T-cell (primary cell): Measurements from ENCODE around the gene ITGAE. TPM values are rescaled to one million over a fixed set of nuclear protein-coding genes. Genes with fewer than 3 reads are reported as not detected.
"Not testable (repeated sequence)": the region's sequence is repeated elsewhere in the genome, so short reads cannot be mapped to it uniquely, and the experiment has no call there.

Experiments
- ATAC-seq, 4 experiments: fragments of 200-7000 bp in 3 of 4; fragments of 150-1000 bp in 1 of 4; cut with Tn5 transposase; replicated peaks in 1 of 4; 1 replicate in 3 of 4; 2 replicates in 1 of 4; pipeline ENCODE4 v1.10.0; 2021; ENCODE audit warnings: moderate library complexity in 3 of 4, mild to moderate bottlenecking in 2 of 4, moderate number of reproducible peaks in 1 of 4
- CTCF ChIA-PET, 2 donors: fragments of 300-600 bp; sonication (Branson Sonifier 250); formaldehyde crosslinking; loops; one replicate each; lab custom pipeline; 2022; ENCODE audit warnings: antibody characterized with exemption in 2 of 2; lab: Charles Lee
- POLR2A ChIA-PET, 2 donors: fragments of 300-600 bp; sonication (Branson Sonifier 250); formaldehyde crosslinking; loops; one replicate each; lab custom pipeline; 2022; ENCODE audit warnings: antibody characterized with exemption in 2 of 2; lab: Charles Lee
- DNase-seq, 35 experiments: peaks; one replicate each; pipeline versions ENCODE4 v3.0.0 to v3.0.0-alpha.2; 2013 to 2023
- H3K27ac ChIP-seq: one replicate; pipeline ENCODE4 v1.5.1; 2013; ENCODE audit warnings: low read length
- H3K27me3 ChIP-seq, 2 experiments: replicated peaks in 1 of 2; 1 replicate in 1 of 2; 2 replicates in 1 of 2; pipeline versions ENCODE4 v1.6.1 to v1.7.0; 2013; ENCODE audit warnings: low read length in 1 of 2, mixed read lengths in 1 of 2; ENCODE audit not compliant: control insufficient read depth in 2 of 2, insufficient read depth in 2 of 2; ENCODE audit errors: extremely low read depth in 1 of 2
- H3K36me3 ChIP-seq, 2 donors: 1 replicate in 1 of 2; 2 replicates in 1 of 2; pipeline versions ENCODE4 v1.6.1 to v1.7.0; 2013; ENCODE audit warnings: low read length in 1 of 2; ENCODE audit not compliant: control insufficient read depth in 2 of 2, insufficient read depth in 1 of 2; ENCODE audit errors: extremely low read depth in 1 of 2
- H3K4me1 ChIP-seq, 2 experiments: 1 replicate in 1 of 2; 2 replicates in 1 of 2; pipeline versions ENCODE4 v1.6.1 to v1.7.0; 2013; ENCODE audit warnings: low read length in 2 of 2, mixed read lengths in 1 of 2; ENCODE audit not compliant: insufficient read depth in 2 of 2, control insufficient read depth in 1 of 2; ENCODE audit errors: extremely low read depth in 1 of 2
- H3K4me3 ChIP-seq, 2 donors: 1 replicate in 1 of 2; 2 replicates in 1 of 2; pipeline versions ENCODE4 v1.5.1 to v1.7.0; 2013; ENCODE audit warnings: mild to moderate bottlenecking in 2 of 2, low read length in 1 of 2, moderate library complexity in 1 of 2; ENCODE audit not compliant: control insufficient read depth in 1 of 2; ENCODE audit errors: extremely low read depth in 1 of 2
- H3K9me3 ChIP-seq: 2 replicates; pipeline ENCODE4 v1.7.0; 2013
- H3K27ac Mint-ChIP-seq, 2 donors: one replicate each; pipeline ENCODE4 v1.8.0; 2020 to 2021; ENCODE audit warnings: mild to moderate bottlenecking in 2 of 2, mixed read lengths in 2 of 2
- H3K27me3 Mint-ChIP-seq, 2 donors: one replicate each; pipeline ENCODE4 v1.8.0; 2021 to 2022; ENCODE audit warnings: mixed read lengths in 2 of 2
- H3K36me3 Mint-ChIP-seq: one replicate; pipeline ENCODE4 v1.8.0; 2021; ENCODE audit warnings: mixed read lengths
- H3K4me1 Mint-ChIP-seq, 3 donors: one replicate each; pipeline ENCODE4 v1.8.0; 2020 to 2022; ENCODE audit warnings: mixed read lengths in 3 of 3, mild to moderate bottlenecking in 1 of 3
- H3K4me3 Mint-ChIP-seq, 3 donors: one replicate each; pipeline ENCODE4 v1.8.0; 2020 to 2022; ENCODE audit warnings: mild to moderate bottlenecking in 3 of 3, mixed read lengths in 3 of 3, moderate library complexity in 3 of 3
- H3K9me3 Mint-ChIP-seq, 3 donors: one replicate each; pipeline ENCODE4 v1.8.0; 2020 to 2022; ENCODE audit warnings: mixed read lengths in 3 of 3
- WGBS: methylation state at CpG from one replicate; pipeline ENCODE4 v1.1.5; 2013; ENCODE audit warnings: missing lambda C conversion rate; ENCODE audit not compliant: insufficient coverage; 5-methylcytosine and 5-hydroxymethylcytosine counted together
- total RNA-seq, 35 experiments: library from RNA in 6 of 35; stranded (reverse) in 6 of 35; fragments of 120-200 nt in 1 of 35; gene quantifications; one replicate each; pipeline versions ENCODE4 v1.2.1 to v1.2.4 and lab custom pipeline; 2013 to 2026

The ITGAE gene
- total RNA-seq, 5 donors from 2014 or later (not counting 1 experiment from before 2014, with no cell fraction given): 13.0 to 40.0 (median 25.2) TPM

DNA sequence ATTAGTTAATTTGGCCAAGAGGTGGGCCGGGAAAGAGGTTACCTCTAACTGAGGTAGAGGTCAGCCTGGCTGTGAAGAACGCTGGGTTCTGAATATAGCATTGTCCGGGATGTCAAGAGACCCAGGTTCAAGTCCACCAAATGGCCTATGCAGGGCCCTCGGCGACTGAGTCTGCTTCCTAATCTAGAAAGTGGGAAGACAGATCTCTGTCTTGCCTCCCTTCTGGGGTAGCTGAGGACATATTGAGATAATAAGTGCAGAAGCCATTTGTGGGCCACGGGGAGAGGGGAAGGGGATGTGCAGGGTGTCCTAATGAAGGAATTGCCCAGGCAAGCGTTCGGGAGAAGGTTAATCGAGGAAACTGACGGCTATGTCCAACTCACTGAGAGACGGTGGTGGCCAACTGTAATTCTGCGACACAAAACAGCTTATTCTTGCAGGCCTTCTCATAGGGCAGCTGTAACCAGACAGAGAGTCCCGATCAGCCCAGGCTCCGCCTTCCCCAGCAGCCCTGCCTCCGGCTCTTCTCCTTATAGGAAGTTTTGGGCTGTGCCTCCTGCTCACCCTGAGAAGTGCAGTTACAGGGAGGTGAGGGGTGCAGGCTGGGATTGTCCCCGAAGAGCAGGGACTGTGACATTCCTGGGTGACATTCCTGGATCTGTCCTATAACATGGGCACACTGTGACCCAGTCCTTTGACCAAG, 61.4 kb downstream of the ITGAE start:
- ChIA-PET POLR2A (interaction anchor here in 1 of 2 donors (0.6 kb wide), 1 partner anchor 98 kb away, joined by 4 read pairs; no protein-coding TSS in a partner anchor), CTCF (interaction anchor here (0.5 to 8.0 kb wide), 10 partner anchors 11 to 1901 kb away, joined by 3 to 109 read pairs (median 4); partner anchors contain the start of gene NCBP3 (in 1 of the 2))
- Mint-ChIP-seq H3K4me3 (peak overlapping the region in 1 of 3 donors; percentile 52), H3K9me3 (no peaks in the 10 kb centered on the region), H3K4me1 (peaks cover 34 to 46% (median 38%) of the 10 kb centered on the region in 3 donors), H3K27me3 (no peaks in the 10 kb centered on the region), H3K27ac (peak overlapping the region; percentile 66 to 79), H3K36me3 (no peaks in the 10 kb centered on the region)
- no peaks in the 10 kb centered on the region for H3K9me3 ChIP-seq
- ATAC-seq (no peak), DNase-seq (no peak)
- no peaks in the 10 kb centered on the region for H3K36me3 ChIP-seq
- no peaks in the 10 kb centered on the region for H3K27me3 ChIP-seq
- H3K27ac ChIP-seq: peak overlapping the region; percentile 34
- H3K4me3 ChIP-seq: no peak overlapping the region
- peaks cover 11 to 41% of the 10 kb centered on the region in 2 experiments for H3K4me1 ChIP-seq
- WGBS: over 99% methylated on average over 11 of the region's 16 CpGs

GRCh38 chr17:3738562-3739295, 62.3 kb downstream of the ITGAE start:
- ChIA-PET POLR2A (interaction anchor here in 1 of 2 donors (0.6 kb wide), 1 partner anchor 405 kb away, joined by 3 read pairs; no protein-coding TSS in a partner anchor), CTCF (interaction anchor here (0.5 to 8.0 kb wide), 19 partner anchors 12 to 1900 kb away, joined by 3 to 109 read pairs (median 6); partner anchors contain the start of genes HASPIN (in 1 of the 2) and NCBP3 (in 1 of the 2))
- Mint-ChIP-seq H3K4me1 (peaks cover 34 to 46% (median 38%) of the 10 kb centered on the region in 3 donors), H3K4me3 (peak overlapping the region in 2 of 3 donors; percentile 36 to 52), H3K27me3 (no peaks in the 10 kb centered on the region), H3K27ac (peak overlapping the region; percentile 66 to 79), H3K36me3 (no peaks in the 10 kb centered on the region), H3K9me3 (no peaks in the 10 kb centered on the region)
- Histone ChIP-seq H3K9me3 (no peaks in the 10 kb centered on the region), H3K27me3 (no peaks in the 10 kb centered on the region), H3K27ac (peak overlapping the region; percentile 34), H3K4me3 (no peak overlapping the region), H3K36me3 (no peaks in the 10 kb centered on the region), H3K4me1 (peaks cover 11 to 41% of the 10 kb centered on the region in 2 experiments)
- WGBS: 20% methylated on average over 10 of the region's 16 CpGs
- DNase-seq: peak in 33 of 35 experiments; percentile 32 to 75 (median 51)
- ATAC-seq: peak; percentile 75 to 85 (median 81)

GRCh38 chr17:3735515-3735914, 65.5 kb downstream of the ITGAE start:
- H3K27ac ChIP-seq: no peak overlapping the region
- ChIA-PET POLR2A (no interaction called here), CTCF (interaction anchor here (0.6 to 8.0 kb wide), 3 partner anchors 92 to 99 kb away, joined by 5 to 109 read pairs (median 7); no protein-coding TSS in a partner anchor)
- ATAC-seq (no peak), DNase-seq (no peak)
- Mint-ChIP-seq H3K36me3 (no peaks in the 10 kb centered on the region), H3K27ac (no peak overlapping the region), H3K4me3 (no peak overlapping the region), H3K27me3 (no peaks in the 10 kb centered on the region), H3K4me1 (peaks cover 29 to 32% (median 30%) of the 10 kb centered on the region in 3 donors), H3K9me3 (no peaks in the 10 kb centered on the region)
- no peaks in the 10 kb centered on the region for H3K36me3 ChIP-seq
- no peaks in the 10 kb centered on the region for H3K27me3 ChIP-seq
- H3K9me3 ChIP-seq: no peaks in the 10 kb centered on the region
- 96% methylated on average over 4 of the region's 8 CpGs for WGBS
- H3K4me3 ChIP-seq: no peak overlapping the region
- peaks cover 6 to 31% of the 10 kb centered on the region in 2 experiments for H3K4me1 ChIP-seq

GRCh38 chr17:3734911-3735276, 66.1 kb downstream of the ITGAE start:
- ATAC-seq, H3K9me3 Mint-ChIP-seq, H3K4me3 Mint-ChIP-seq, POLR2A ChIA-PET, H3K9me3 ChIP-seq, H3K36me3 ChIP-seq, DNase-seq, H3K4me3 ChIP-seq, H3K27me3 ChIP-seq, H3K27ac Mint-ChIP-seq, H3K27ac ChIP-seq, H3K36me3 Mint-ChIP-seq, H3K27me3 Mint-ChIP-seq: not testable (repeated sequence)
- H3K4me1 ChIP-seq: peaks cover 6 to 25% of the 10 kb centered on the region in 2 experiments
- CTCF ChIA-PET: interaction anchor here (0.7 to 8.0 kb wide), 3 partner anchors 11 to 93 kb away, joined by 3 to 109 read pairs (median 7); no protein-coding TSS in a partner anchor
- 88% methylated on average over 7 of the region's 10 CpGs for whole genome bisulfite sequencing
- H3K4me1 Mint-ChIP-seq: peaks cover 23 to 28% (median 23%) of the 10 kb centered on the region in 3 donors

- ATAC-seq (no peak), DNase-seq (no peak)
- no peak overlapping the region for H3K27ac ChIP-seq
- H3K4me3 ChIP-seq: no peak overlapping the region
- Mint-ChIP-seq H3K36me3 (no peaks in the 10 kb centered on the region), H3K27me3 (no peaks in the 10 kb centered on the region), H3K27ac (no peak overlapping the region), H3K9me3 (no peaks in the 10 kb centered on the region), H3K4me1 (peaks cover 0 to 1% (median 0%) of the 10 kb centered on the region in 3 donors), H3K4me3 (no peak overlapping the region)
- CTCF ChIA-PET: interaction anchor here in 1 of 2 donors (0.6 to 1.1 kb wide), 2 partner anchors 94 to 121 kb away, joined by 4 to 5 read pairs; no protein-coding TSS in a partner anchor
- H3K4me1 ChIP-seq: no peaks in the 10 kb centered on the region
- no peaks in the 10 kb centered on the region for H3K27me3 ChIP-seq
- POLR2A ChIA-PET: interaction anchor here in 1 of 2 donors (0.5 kb wide), 1 partner anchor 179 kb away, joined by 3 read pairs; no protein-coding TSS in a partner anchor
- WGBS: 76% methylated on average over 7 of the region's 9 CpGs
- no peaks in the 10 kb centered on the region for H3K9me3 ChIP-seq
- H3K36me3 ChIP-seq: no peaks in the 10 kb centered on the region
Observed at GRCh38 chr17:3732210-3732621, 68.8 kb downstream of the ITGAE start.

DNA sequence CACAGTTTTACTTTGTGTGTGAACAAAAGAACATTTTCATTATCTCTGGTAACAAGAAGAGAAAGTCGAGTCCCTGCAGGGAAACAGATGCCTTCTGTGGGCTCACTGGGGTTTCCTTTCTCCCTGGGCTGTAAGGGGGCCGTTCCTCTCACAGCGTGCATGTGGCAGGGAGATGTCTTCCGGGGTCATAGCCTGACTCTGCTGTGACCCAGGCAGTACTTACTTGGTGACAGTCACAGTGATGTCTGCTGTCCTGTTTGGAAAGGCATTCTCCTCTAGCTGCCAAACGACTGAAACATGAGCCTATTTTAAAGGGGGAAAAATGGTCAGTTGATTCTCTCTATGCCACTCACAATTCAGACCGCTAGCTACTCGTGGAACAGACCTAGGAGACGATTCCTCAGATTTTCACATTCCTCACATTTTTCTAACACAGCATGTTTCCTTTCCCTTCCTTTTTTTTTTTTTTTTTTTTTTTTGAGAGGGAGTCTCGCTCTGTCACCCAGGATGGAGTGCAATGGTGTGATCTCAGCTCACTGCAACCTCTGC, 70.0 kb downstream of the ITGAE start:
- no peaks in the 10 kb centered on the region for H3K9me3 ChIP-seq
- H3K27ac ChIP-seq: no peak overlapping the region
- ATAC-seq (no peak), DNase-seq (no peak)
- Mint-ChIP-seq H3K27me3 (no peaks in the 10 kb centered on the region), H3K9me3 (no peaks in the 10 kb centered on the region), H3K36me3 (no peaks in the 10 kb centered on the region), H3K4me3 (no peak overlapping the region), H3K4me1 (no peaks in the 10 kb centered on the region), H3K27ac (no peak overlapping the region)
- POLR2A ChIA-PET: no interaction called here
- no peaks in the 10 kb centered on the region for H3K27me3 ChIP-seq
- H3K36me3 ChIP-seq: no peaks in the 10 kb centered on the region
- H3K4me3 ChIP-seq: no peak overlapping the region
- WGBS: 60% methylated on average over 3 of the region's 9 CpGs
- no peaks in the 10 kb centered on the region for H3K4me1 ChIP-seq
- CTCF ChIA-PET: no interaction called here
